Astrocyte (in vitro differentiated cells and primary cell): ENCODE measurements around the gene CPAMD8. TPM values are rescaled to one million over a fixed set of nuclear protein-coding genes. Genes with fewer than 3 reads are reported as not detected.

Experiments used
- DNase-seq: peaks from one replicate; pipeline ENCODE4 v3.0.0-alpha.2; 2010; ENCODE audit warnings: low read depth
- FAIRE-seq: peaks from 2 replicates; lab custom pipeline; 2011; peaks lifted over from hg19 to GRCh38; lab: Jason Lieb, UNC
- H2AFZ ChIP-seq: 2 replicates; pipeline ENCODE4 v1.6.0; 2012; ENCODE audit warnings: low read depth, low read length, inconsistent platforms
- H3K27ac ChIP-seq: 2 replicates; pipeline ENCODE4 v1.5.1; 2011; ENCODE audit warnings: low read depth, low read length, inconsistent platforms
- H3K27me3 ChIP-seq: 2 replicates; pipeline ENCODE4 v1.6.0; 2011; ENCODE audit warnings: low read length, inconsistent platforms; ENCODE audit not compliant: insufficient read depth
- H3K36me3 ChIP-seq: 2 replicates; pipeline ENCODE4 v1.5.1; 2011; ENCODE audit warnings: low read length, inconsistent platforms; ENCODE audit not compliant: insufficient read depth
- H3K4me1 ChIP-seq: 2 replicates; pipeline ENCODE4 v1.5.1; 2011; ENCODE audit warnings: low read length, inconsistent platforms; ENCODE audit not compliant: insufficient read depth
- H3K4me2 ChIP-seq: 2 replicates; pipeline ENCODE4 v1.6.0; 2012; ENCODE audit warnings: low read length, inconsistent platforms
- H3K4me3 ChIP-seq: 2 replicates; pipeline ENCODE4 v1.5.1; 2011; ENCODE audit warnings: low read depth, mild to moderate bottlenecking, low read length, inconsistent platforms; ENCODE audit not compliant: insufficient read depth
- H3K79me2 ChIP-seq: 2 replicates; pipeline ENCODE4 v1.6.0; 2012; ENCODE audit warnings: mild to moderate bottlenecking, low read length, inconsistent platforms; ENCODE audit not compliant: insufficient read depth
- H3K9ac ChIP-seq: 2 replicates; pipeline ENCODE4 v1.6.0; 2012; ENCODE audit warnings: mild to moderate bottlenecking, low read length, inconsistent platforms
- H3K9me3 ChIP-seq: 2 replicates; pipeline ENCODE4 v1.5.1; 2012; ENCODE audit warnings: low read depth, mild to moderate bottlenecking, low read length, inconsistent platforms; ENCODE audit not compliant: insufficient read depth
- H4K20me1 ChIP-seq: 2 replicates; pipeline ENCODE4 v1.6.0; 2012; ENCODE audit warnings: low read length, inconsistent platforms; ENCODE audit not compliant: insufficient read depth
- H3K27ac Mint-ChIP-seq: one replicate; pipeline ENCODE4 v1.8.0; 2021; ENCODE audit warnings: mild to moderate bottlenecking, mixed read lengths; ENCODE audit not compliant: unreplicated experiment
- H3K27me3 Mint-ChIP-seq: one replicate; pipeline ENCODE4 v1.8.0; 2021; ENCODE audit warnings: low read depth, mixed read lengths; ENCODE audit not compliant: unreplicated experiment
- H3K36me3 Mint-ChIP-seq: one replicate; pipeline ENCODE4 v1.8.0; 2021; ENCODE audit warnings: low read depth, mixed read lengths; ENCODE audit not compliant: unreplicated experiment
- H3K4me1 Mint-ChIP-seq: one replicate; pipeline ENCODE4 v1.8.0; 2021; ENCODE audit warnings: low read depth, mixed read lengths; ENCODE audit not compliant: unreplicated experiment
- H3K4me3 Mint-ChIP-seq: one replicate; pipeline ENCODE4 v1.8.0; 2021; ENCODE audit warnings: mild to moderate bottlenecking, moderate library complexity, mixed read lengths; ENCODE audit not compliant: unreplicated experiment
- H3K9me3 Mint-ChIP-seq: one replicate; pipeline ENCODE4 v1.8.0; 2021; ENCODE audit warnings: mild to moderate bottlenecking, mixed read lengths; ENCODE audit not compliant: unreplicated experiment
- EZH2 ChIP-seq: IDR thresholded peaks from 2 replicates; pipeline ENCODE4 v1.6.1; 2012; ENCODE audit warnings: mild to moderate bottlenecking, low read length, inconsistent platforms; ENCODE audit not compliant: insufficient read depth
- total RNA-seq: library from RNA; stranded (reverse); gene quantifications from 2 replicates; pipeline ENCODE4 v1.2.1, GENCODE V29; 2021
- TF ChIP-seq, protein P1 (sequence below): IDR thresholded peaks from 2 replicates; pipeline ENCODE4 v1.5.1; 2011; ENCODE audit warnings: low read depth, mild to moderate bottlenecking, inconsistent platforms, low read length, moderate library complexity; ENCODE audit not compliant: insufficient read depth

The CPAMD8 gene
- total RNA-seq, 1 donor from 2014 or later, result 1.9 TPM

DNA sequence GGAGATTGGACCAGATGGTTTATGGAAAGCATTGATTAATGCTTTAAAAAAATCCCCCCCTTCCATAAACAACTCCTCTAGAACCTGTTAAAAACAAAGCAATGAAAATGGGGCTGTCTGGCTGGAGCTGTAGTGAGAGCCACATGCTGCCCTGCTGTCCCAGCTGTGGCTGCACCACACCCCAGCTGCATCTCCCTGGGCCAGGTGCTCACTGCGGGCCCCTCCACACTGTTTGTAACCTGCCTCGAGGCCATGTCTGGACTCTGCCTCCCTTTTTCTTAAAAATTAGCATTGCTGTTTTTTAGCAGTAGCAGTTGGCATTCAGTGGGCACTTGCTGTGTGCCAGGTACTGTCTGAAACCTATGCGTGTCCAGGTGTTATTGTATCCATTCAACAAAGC is 153.0 kb downstream of the CPAMD8 start:
- Histone ChIP-seq H3K79me2 (peaks cover 29% of the 10 kb centered on the region), H3K4me2 (no peak overlapping the region), H3K27me3 (no peaks in the 10 kb centered on the region), H2AFZ (no peak overlapping the region), H3K4me1 (peaks cover 14% of the 10 kb centered on the region), H3K9me3 (no peaks in the 10 kb centered on the region), H3K4me3 (no peak overlapping the region), H3K36me3 (peaks cover 9% of the 10 kb centered on the region), H3K9ac (no peak overlapping the region), H4K20me1 (peaks cover 69% of the 10 kb centered on the region), H3K27ac (no peak overlapping the region)
- H3K4me1 Mint-ChIP-seq, result peaks cover 10% of the 10 kb centered on the region
- H3K9me3 Mint-ChIP-seq, result peaks cover 12% of the 10 kb centered on the region
- DNase-seq (no peak), FAIRE-seq (no peak)
- TF ChIP-seq, protein P1, sequence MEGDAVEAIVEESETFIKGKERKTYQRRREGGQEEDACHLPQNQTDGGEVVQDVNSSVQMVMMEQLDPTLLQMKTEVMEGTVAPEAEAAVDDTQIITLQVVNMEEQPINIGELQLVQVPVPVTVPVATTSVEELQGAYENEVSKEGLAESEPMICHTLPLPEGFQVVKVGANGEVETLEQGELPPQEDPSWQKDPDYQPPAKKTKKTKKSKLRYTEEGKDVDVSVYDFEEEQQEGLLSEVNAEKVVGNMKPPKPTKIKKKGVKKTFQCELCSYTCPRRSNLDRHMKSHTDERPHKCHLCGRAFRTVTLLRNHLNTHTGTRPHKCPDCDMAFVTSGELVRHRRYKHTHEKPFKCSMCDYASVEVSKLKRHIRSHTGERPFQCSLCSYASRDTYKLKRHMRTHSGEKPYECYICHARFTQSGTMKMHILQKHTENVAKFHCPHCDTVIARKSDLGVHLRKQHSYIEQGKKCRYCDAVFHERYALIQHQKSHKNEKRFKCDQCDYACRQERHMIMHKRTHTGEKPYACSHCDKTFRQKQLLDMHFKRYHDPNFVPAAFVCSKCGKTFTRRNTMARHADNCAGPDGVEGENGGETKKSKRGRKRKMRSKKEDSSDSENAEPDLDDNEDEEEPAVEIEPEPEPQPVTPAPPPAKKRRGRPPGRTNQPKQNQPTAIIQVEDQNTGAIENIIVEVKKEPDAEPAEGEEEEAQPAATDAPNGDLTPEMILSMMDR, result no peak
- no peak for TF ChIP-seq EZH2
- no peaks in the 10 kb centered on the region for H3K27me3 Mint-ChIP-seq
- H3K4me3 Mint-ChIP-seq, result no peak overlapping the region
- peaks cover 36% of the 10 kb centered on the region for H3K36me3 Mint-ChIP-seq
- H3K27ac Mint-ChIP-seq, result peak overlapping the region; percentile 95

DNA sequence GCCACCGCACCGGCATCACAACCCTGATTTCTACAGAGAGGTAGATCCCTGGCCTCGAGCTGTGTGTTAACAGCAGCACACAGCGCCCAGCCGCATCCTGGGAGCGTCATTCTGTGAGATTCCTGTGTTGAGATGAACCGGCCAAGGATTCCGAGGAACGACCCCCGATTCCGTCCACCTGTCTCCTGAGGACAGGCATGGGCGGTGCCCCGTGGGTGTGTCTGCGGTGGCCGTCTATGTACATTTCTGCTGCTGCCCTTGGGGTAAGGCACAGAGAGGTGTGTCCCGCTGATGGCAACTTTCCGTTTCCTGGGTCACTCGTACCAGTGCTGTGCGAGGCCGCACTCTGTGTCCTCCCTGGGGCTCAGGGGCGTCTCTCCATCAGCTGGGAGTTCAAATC is 153.9 kb downstream of the CPAMD8 start:
- DNase-seq (no peak), FAIRE-seq (no peak)
- Mint-ChIP-seq H3K4me1 (peaks cover 10% of the 10 kb centered on the region), H3K27me3 (no peaks in the 10 kb centered on the region), H3K4me3 (no peak overlapping the region), H3K36me3 (peaks cover 43% of the 10 kb centered on the region), H3K27ac (no peak overlapping the region), H3K9me3 (peaks cover 12% of the 10 kb centered on the region)
- TF ChIP-seq, protein P1, result no peak
- TF ChIP-seq EZH2, result no peak
- no peaks in the 10 kb centered on the region for H3K9me3 ChIP-seq
- H3K79me2 ChIP-seq, result peaks cover 29% of the 10 kb centered on the region
- H3K27ac ChIP-seq, result no peak overlapping the region
- H3K4me1 ChIP-seq, result peaks cover 14% of the 10 kb centered on the region
- peaks cover 9% of the 10 kb centered on the region for H3K36me3 ChIP-seq
- no peak overlapping the region for H2AFZ ChIP-seq
- no peaks in the 10 kb centered on the region for H3K27me3 ChIP-seq
- no peak overlapping the region for H3K4me3 ChIP-seq
- peaks cover 77% of the 10 kb centered on the region for H4K20me1 ChIP-seq
- H3K9ac ChIP-seq, result no peak overlapping the region
- H3K4me2 ChIP-seq, result no peak overlapping the region

DNA sequence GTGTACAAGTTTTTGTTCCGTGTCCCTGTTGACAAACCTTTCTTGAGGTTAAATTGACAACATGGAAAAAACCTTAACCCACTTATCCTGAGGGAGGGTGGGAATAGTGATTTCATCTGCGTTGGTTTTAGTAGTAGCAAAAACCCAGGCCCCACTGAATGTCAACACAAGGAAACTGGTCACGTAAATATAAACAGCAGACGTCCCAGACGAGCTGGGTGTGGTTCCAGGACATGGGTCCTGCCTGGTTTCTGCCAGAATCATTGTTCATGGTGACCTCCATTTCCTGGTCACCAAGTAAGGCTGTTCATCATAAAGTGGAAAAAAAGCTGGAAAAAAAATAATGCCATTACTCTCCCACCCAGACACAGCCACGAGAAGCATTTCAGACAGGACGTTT is 154.7 kb downstream of the CPAMD8 start:
- H3K9ac ChIP-seq, result no peak overlapping the region
- H3K27ac ChIP-seq, result no peak overlapping the region
- no peaks in the 10 kb centered on the region for H3K9me3 ChIP-seq
- TF ChIP-seq EZH2, result no peak
- TF ChIP-seq, protein P1, result no peak
- H3K4me1 ChIP-seq, result peaks cover 5% of the 10 kb centered on the region
- H3K4me2 ChIP-seq, result no peak overlapping the region
- H3K4me3 Mint-ChIP-seq, result no peak overlapping the region
- peaks cover 12% of the 10 kb centered on the region for H3K9me3 Mint-ChIP-seq
- H3K36me3 Mint-ChIP-seq, result peaks cover 42% of the 10 kb centered on the region
- H3K4me3 ChIP-seq, result no peak overlapping the region
- H3K36me3 ChIP-seq, result peaks cover 15% of the 10 kb centered on the region
- no peak for FAIRE-seq
- no peaks in the 10 kb centered on the region for H3K27me3 Mint-ChIP-seq
- H4K20me1 ChIP-seq, result peaks cover 77% of the 10 kb centered on the region
- H3K79me2 ChIP-seq, result peaks cover 29% of the 10 kb centered on the region
- H3K27ac Mint-ChIP-seq, result no peak overlapping the region
- no peaks in the 10 kb centered on the region for H3K27me3 ChIP-seq
- no peak overlapping the region for H2AFZ ChIP-seq
- peaks cover 10% of the 10 kb centered on the region for H3K4me1 Mint-ChIP-seq
- no peak for DNase-seq
